WI38 (cell line): ENCODE measurements around the gene FLNC.

Experiments
- H3K4me3 ChIP-seq: 2 replicates; pipeline ENCODE4 v1.5.1; 2011; ENCODE audit warnings: low read depth, mild to moderate bottlenecking, control low read depth, low read length
- TF ChIP-seq, protein P1 (sequence below): IDR thresholded peaks from 2 replicates; pipeline ENCODE4 v1.5.1; 2012; ENCODE audit warnings: low read depth, mild to moderate bottlenecking, control low read depth, low read length

FLNC gene

DNA sequence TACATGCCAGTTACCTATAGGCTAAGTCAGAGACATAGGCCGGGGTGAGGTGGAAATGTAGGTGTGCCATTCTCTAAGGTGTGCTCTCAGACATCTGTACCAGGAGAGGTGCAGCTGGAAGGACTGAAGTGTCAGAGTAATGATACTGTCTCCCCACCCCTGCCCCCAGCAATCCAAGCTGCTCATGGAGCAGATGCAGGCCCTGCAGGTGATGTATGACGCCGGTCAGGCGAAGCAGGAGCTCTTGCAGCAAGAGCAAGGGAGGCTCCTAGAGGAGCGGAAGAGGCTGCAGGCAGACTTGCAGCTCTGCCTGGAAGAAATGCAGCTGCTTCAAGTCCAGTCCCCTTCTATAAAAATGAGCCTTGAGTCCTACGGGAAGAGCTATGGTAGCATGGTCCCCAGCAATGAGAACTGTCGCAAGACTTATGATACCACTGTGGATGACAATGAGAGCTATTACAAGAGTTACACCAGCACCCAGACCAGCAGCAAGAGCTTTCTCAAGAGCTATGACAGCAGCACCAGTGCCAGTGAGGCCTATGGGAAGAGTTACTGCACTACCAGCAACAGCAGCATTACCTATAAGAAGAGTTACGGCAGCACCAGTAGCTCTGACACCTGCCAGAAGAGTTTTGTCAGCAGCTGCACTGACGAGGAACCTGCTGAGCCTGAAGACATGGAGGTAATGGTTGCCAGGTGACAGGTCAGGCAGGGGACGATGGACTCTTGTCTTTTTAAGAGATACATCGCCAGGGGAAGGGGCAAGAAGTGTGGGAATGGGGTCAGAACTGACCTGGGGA is 18.4 kb upstream of the FLNC start:
- no peak overlapping the region for H3K4me3 ChIP-seq
- TF ChIP-seq, protein P1, sequence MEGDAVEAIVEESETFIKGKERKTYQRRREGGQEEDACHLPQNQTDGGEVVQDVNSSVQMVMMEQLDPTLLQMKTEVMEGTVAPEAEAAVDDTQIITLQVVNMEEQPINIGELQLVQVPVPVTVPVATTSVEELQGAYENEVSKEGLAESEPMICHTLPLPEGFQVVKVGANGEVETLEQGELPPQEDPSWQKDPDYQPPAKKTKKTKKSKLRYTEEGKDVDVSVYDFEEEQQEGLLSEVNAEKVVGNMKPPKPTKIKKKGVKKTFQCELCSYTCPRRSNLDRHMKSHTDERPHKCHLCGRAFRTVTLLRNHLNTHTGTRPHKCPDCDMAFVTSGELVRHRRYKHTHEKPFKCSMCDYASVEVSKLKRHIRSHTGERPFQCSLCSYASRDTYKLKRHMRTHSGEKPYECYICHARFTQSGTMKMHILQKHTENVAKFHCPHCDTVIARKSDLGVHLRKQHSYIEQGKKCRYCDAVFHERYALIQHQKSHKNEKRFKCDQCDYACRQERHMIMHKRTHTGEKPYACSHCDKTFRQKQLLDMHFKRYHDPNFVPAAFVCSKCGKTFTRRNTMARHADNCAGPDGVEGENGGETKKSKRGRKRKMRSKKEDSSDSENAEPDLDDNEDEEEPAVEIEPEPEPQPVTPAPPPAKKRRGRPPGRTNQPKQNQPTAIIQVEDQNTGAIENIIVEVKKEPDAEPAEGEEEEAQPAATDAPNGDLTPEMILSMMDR = no peak

DNA sequence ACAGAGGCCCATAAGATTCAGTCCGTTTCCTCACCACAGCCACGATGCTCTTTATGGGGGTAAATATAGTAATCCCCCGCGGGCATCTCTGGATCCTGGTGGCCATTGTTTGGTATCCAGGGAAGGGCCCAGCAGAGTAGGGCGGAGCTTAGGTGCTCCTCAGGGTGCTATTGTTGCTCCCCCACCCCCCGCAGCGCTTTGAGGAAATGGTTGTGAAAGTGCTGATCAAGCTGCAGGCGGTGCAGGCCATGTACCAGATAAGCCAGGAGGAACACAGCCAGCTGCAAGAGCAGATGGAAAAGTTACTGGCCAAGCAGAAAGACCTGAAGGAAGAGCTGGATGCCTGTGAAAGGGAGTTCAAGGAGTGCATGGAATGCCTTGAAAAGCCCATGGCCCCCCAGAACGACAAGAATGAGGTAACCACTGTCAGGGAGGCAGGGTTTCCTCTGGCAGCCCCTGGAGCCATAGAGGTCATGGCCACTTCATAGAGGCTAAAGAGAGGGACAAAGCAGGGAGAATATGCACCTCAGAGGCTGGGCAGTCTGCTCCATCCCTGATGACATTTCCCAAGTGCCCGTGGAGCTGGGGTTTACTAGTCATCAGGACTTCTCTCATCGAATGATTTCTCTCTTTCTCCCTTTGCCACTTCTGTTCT is 17.6 kb upstream of the FLNC start:
- H3K4me3 ChIP-seq = no peak overlapping the region
- TF ChIP-seq, protein P1 = no peak

- H3K4me3 ChIP-seq = no peak overlapping the region
- TF ChIP-seq, protein P1 = no peak
Measured at GRCh38 chr7:128814499-128814898, 15.7 kb upstream of the FLNC start.

DNA sequence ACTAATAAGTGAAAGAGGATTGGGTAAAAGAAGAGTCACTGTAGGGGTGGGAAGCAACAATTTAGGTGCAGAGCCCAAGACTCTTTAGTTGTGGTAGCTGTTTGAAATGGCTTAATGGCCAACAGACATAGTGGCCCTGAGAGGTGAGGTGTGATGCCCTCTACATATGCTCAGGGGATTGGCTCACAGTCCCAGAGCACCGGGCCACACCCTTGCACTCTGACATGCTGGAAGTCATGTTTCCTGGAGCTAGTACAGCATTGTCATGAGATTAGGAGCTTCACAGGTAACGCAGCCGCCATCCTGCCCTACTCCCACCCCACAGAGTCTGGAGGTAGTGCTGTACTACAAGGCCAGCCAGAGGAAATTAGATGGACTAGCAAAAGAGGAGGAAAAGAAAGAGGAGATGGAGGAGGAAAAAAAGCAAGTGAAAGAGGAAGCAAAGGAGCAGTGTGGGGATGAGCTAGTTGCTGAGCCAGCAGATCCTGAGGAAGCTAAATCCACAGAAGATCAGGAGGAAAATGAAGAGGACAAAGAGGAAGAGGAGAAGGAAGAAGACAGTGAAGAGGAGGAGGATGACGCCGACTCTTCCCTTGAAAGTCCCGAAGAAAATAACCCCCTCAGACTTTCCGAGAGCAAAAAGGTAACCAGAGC is 14.8 kb upstream of the FLNC start:
- H3K4me3 ChIP-seq = no peak overlapping the region
- TF ChIP-seq, protein P1 = no peak

DNA sequence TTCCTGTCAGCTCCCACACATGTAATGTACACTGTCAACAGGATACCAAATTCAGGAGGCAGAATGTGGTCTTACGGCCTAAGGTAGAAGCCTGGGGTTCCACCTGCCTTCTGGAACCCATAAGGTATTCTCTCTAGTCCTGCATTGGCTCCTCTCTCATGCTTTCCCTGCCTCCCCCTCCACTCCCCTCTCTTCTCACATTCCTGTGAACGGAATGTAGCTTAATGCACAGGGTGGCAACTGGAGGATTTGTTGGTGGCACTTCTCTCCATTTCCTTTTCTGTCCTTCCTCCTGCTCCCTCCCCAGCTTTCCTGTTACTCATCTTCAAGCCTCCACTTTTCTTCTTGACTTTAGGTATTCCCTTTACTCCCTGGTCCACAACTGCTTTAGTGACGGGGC is 11.5 kb upstream of the FLNC start:
- no peak overlapping the region for H3K4me3 ChIP-seq
- TF ChIP-seq, protein P1 = no peak

DNA sequence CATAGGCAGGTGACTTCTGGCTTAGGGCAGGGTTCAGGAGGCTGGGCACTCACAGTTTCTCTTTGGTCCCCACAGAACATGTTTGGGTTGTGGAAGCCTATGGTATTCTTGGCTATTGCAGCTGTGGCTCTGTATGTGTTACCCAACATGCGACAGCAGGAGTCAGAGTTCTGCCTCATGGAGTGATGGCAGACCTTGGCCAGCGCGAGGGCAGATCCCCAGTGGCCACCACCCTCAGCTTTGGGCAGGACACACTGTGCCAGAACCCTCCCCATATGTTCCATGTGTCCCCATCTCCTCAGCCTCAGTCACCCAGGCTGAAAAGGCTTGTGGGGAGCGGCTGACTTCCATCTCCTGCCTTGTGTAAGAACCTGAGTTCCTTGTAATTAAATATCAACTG is 8.5 kb upstream of the FLNC start:
- TF ChIP-seq, protein P1 = no peak
- no peak overlapping the region for H3K4me3 ChIP-seq

DNA sequence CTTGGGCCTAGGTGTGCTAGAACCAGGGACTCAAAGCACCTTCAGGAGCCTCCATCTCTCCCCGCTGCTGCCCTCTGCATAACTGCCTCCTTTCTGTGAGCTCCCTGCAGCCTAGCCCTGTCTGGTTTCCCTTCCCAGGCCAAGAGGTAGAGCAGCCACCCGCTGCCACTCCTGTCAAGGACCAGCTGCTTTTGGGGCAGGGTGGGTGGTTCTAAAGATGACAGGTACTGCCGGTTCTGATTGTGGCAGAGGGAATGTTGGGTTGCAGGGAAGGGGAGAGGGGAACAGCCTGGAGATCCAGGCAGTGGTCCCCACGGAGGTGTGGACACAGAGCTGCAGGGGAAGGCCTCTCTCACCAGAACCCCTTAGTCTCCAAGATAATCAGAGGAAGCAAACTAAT is 3.7 kb upstream of the FLNC start:
- TF ChIP-seq, protein P1 = no peak
- no peak overlapping the region for H3K4me3 ChIP-seq
